PFSK-1 (cell line): Measurements from ENCODE around the gene GSAP.

Source experiments
- FOXP2 ChIP-seq: optimal IDR thresholded peaks from 2 replicates; pipeline ENCODE3; 2011; ENCODE audit warnings: borderline replicate concordance, control low read depth, inconsistent platforms; ENCODE audit not compliant: insufficient read depth; ENCODE audit errors: extremely low read length, extremely low read depth
- POLR2AphosphoS5 ChIP-seq: IDR thresholded peaks from 2 replicates; pipeline ENCODE4 v1.6.1; 2012; ENCODE audit warnings: low read depth, mild to moderate bottlenecking, control low read depth, low read length, moderate library complexity
- REST ChIP-seq, 2 experiments: IDR thresholded peaks; 2 replicates each; pipeline versions ENCODE4 v1.6.1 to v1.8.0; 2011 to 2012; ENCODE audit warnings: low read depth in 2 of 2, low read length in 2 of 2, control low read depth in 1 of 2, inconsistent platforms in 1 of 2, mild to moderate bottlenecking in 1 of 2, moderate library complexity in 1 of 2; ENCODE audit not compliant: insufficient read depth in 1 of 2
- SIN3A ChIP-seq: IDR thresholded peaks from 2 replicates; pipeline ENCODE4 v1.6.1; 2012; ENCODE audit warnings: mild to moderate bottlenecking, low read length, moderate library complexity, borderline replicate concordance; ENCODE audit not compliant: insufficient read depth
- TAF1 ChIP-seq: IDR thresholded peaks from 2 replicates; pipeline ENCODE4 v1.6.1; 2012; ENCODE audit warnings: low read length, control low read depth, borderline replicate concordance; ENCODE audit not compliant: insufficient read depth

GRCh38 chr7:77313876-77314480, 102.2 kb downstream of the GSAP start:
- TF ChIP-seq POLR2AphosphoS5 (no peak), SIN3A (no peak), TAF1 (no peak), REST (IDR thresholded peaks at IDR 0.05; ENCODE audit: insufficient read depth in 1 of 2, low read depth in 2 of 2, low read length in 2 of 2) (no peak), FOXP2 (no peak)
